HG03196 (cell line): ENCODE results near the gene OSGEP.

Experiments used
- ATAC-seq: cut with Tn5 transposase; IDR thresholded peaks from one replicate; pipeline ENCODE4 v1.9.1; 2021; ENCODE audit not compliant: unreplicated experiment

Gene OSGEP

GRCh38 chr14:20434701-20435581, 19.7 kb downstream of the OSGEP start:
- ATAC-seq, result no peak

- no peak for ATAC-seq
Observed at GRCh38 chr14:20429801-20430669, 24.6 kb downstream of the OSGEP start.

- ATAC-seq, result no peak
Observed at GRCh38 chr14:20428802-20429201, 25.8 kb downstream of the OSGEP start.

- ATAC-seq, result peak; percentile 24
Observed at GRCh38 chr14:20428010-20428365, 26.6 kb downstream of the OSGEP start.

- ATAC-seq, result peak; percentile 61
Observed at GRCh38 chr14:20427231-20428009, 27.2 kb downstream of the OSGEP start.

- no peak for ATAC-seq
Observed at GRCh38 chr14:20424851-20425250, 29.8 kb downstream of the OSGEP start.

GRCh38 chr14:20422886-20423285, 31.7 kb downstream of the OSGEP start:
- no peak for ATAC-seq

GRCh38 chr14:20421267-20421666, 33.3 kb downstream of the OSGEP start:
- ATAC-seq, result no peak

- no peak for ATAC-seq
Observed at GRCh38 chr14:20419419-20419818, 35.2 kb downstream of the OSGEP start.

- no peak for ATAC-seq
Observed at GRCh38 chr14:20418501-20418909, 36.1 kb downstream of the OSGEP start.

GRCh38 chr14:20417250-20418186, 37.1 kb downstream of the OSGEP start:
- ATAC-seq, result no peak

- ATAC-seq, result no peak
Observed at GRCh38 chr14:20416223-20416622, 38.4 kb downstream of the OSGEP start.

- ATAC-seq, result no peak
Observed at GRCh38 chr14:20415782-20416206, 38.8 kb downstream of the OSGEP start.

GRCh38 chr14:20413744-20414082, 40.9 kb downstream of the OSGEP start:
- peak; percentile 32 for ATAC-seq

- ATAC-seq, result peak; percentile 69
Observed at GRCh38 chr14:20412876-20413743, 41.5 kb downstream of the OSGEP start, which contains the start of gene TEP1. Gene TEP1 (minus strand): TSS chr14:20413501. CDS start chr14:20408439, 5,062 bp downstream.

- ATAC-seq, result peak; percentile 42
Observed at GRCh38 chr14:20412411-20412810, 42.2 kb downstream of the OSGEP start.

- no peak for ATAC-seq
Observed at GRCh38 chr14:20409226-20409625, 45.4 kb downstream of the OSGEP start.

- ATAC-seq, result no peak
Observed at GRCh38 chr14:20403521-20403920, 51.1 kb downstream of the OSGEP start.

- no peak for ATAC-seq
Observed at GRCh38 chr14:20400965-20401593, 53.5 kb downstream of the OSGEP start.
